ENCODE data around the gene TRIP12.
"Not testable (repeated sequence)": the region's sequence is repeated elsewhere in the genome, so short reads cannot be mapped to it uniquely, and the experiment has no call there.

TRIP12 gene

DNA sequence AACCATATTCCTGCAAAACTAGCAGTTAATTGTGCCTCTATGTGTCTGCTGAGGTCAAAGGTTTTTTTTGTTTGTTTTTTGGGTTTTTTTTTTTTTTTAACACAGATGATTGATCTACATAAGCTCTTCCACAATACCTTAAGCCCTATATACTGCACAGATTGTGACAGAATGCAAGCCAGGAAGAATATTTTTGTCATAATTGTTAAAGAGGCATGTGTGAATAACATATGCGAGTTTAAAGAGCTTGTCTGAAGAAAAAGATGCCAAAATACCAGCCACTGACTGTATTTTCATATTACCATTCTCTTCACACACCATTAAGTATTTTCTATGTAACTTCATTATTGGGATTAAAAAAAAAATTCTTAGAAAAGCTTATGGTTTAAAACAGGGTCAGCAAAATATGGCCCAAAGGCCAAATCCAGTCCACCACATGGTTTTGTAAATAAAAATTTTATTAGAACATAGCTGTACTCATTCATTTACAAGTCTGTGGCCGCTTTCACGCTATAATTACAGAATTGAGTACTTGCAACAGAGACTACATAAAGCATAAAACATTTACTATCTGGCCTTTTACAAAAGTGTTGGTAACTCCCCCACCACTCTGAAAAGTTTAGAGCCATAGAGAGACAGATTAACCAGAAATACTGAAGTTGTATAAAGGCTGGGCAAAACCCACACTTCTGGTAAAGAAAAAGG is 89.9 kb downstream of the TRIP12 start:
- no peak for DNase-seq (ENCODE audit: low read depth in 2 of 2)

- no peak for DNase-seq (ENCODE audit: low read depth in 2 of 2)
Measured at GRCh38 chr2:229825476-229825875, 96.3 kb downstream of the TRIP12 start.

DNA sequence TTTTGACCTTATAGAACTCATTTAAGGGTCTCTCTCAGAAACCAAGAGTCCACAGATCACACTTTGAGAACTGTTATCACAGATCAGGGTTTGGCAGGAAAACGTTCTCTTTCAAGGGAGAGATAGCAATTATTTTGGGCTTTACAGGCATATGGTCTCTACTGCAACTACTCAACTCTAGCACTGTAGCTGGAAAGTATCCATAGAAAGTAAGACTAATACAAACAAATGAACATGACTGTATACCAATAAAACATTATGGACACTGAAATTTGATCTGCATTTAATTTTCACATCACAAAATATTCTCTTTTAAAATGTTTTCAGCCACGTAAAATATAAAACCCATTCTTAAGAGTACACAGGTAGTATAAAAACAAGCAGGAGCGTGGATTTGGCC is 100.5 kb downstream of the TRIP12 start:
- no peak for DNase-seq (ENCODE audit: low read depth in 2 of 2)

DNA sequence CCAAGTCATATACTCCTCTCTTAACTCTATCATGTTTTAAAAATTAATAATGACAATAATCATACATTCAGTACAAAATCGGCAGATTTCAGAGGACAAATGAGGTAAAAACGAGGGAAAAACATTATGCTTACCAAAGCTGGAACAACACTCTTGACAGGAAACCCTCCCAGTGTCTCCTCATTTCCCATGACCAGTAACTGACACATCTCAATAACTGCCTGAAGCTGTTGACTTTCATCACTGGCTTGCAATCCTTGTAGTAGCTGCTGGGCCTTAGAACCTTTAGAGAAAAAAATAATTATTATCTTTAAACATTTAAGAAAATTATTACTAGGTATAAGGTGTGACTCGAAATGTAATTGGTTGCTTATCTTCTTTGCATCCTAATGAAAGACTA is 103.6 kb downstream of the TRIP12 start:
- no peak for DNase-seq (ENCODE audit: low read depth in 2 of 2)

- no peak for DNase-seq (ENCODE audit: low read depth in 2 of 2)
Measured at GRCh38 chr2:229815858-229816257, 106.0 kb downstream of the TRIP12 start.

DNA sequence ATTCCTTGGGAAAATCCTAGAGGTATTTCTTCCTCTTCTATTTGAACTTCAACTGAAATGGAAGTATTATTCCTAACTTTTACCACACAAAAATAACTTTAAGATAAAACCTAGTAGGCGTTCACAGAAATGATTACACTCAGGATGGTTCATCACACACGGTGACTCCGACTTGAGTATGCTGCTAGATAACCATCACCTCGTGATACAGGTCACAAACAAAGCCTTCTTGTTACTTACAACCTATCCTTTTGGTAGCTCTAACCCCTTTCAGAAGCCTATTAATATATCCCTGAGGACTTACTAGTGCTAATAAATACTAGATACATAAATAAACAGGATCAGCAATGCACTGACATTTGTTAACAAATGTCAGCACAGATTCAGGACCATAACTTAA is 106.5 kb downstream of the TRIP12 start:
- DNase-seq (ENCODE audit: low read depth in 2 of 2) = no peak

DNA sequence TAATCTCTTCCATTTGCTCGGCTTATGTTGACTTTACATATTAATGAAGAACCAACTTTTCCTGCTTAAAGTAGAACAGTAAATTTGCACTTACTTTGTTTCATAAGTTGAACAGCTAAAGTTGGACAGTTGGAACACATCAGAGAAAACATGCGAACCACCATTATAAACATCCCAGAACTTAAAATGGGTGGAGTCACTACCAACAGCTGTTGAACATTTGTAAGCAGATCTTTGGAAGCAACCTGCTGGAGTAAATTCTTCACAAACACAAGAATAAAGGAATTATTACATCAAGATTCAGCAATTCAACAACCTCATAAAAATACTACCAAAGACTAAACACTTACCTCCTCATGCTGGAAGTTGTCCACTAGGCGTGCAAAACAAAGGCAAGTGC is 111.0 kb downstream of the TRIP12 start:
- no peak for DNase-seq (ENCODE audit: low read depth in 2 of 2)

DNA sequence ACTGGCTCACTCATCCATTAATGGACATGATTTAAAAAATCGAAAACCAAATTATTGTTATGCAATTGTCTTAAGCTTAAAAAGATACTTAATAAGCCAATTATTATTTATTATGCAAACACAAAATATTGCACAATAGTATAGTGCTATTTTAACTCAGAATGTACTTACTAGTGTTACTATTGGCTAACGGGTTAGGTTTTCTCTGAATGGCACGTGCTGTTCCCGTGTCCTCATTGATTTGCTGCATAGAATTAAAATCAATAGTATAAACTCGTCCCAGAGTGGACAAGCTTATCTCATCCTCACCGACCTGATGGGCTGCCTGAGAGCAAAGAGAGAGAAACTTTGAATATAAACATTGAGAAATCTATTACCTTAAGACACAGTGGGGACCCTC is 116.2 kb downstream of the TRIP12 start:
- no peak for DNase-seq (ENCODE audit: low read depth in 2 of 2)

DNA sequence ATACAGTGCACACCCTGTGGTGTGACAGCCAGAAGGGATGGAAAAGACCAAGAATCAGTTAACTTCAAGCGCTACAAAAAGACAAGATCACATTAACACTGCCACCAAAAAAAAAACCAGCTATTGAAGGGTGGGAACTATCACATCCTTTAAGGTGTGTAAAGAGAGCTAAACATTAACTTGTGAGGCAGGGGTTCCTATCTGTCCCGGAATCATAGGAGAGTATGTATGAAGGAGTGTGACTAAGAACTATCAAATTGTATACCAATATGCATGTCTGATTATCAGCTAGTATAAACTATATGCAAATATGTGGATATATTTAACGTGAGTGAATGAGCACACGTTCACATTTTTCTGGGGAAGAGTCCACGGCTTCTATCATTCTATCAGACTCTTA is 119.0 kb downstream of the TRIP12 start:
- no peak for DNase-seq (ENCODE audit: low read depth in 2 of 2)

DNA sequence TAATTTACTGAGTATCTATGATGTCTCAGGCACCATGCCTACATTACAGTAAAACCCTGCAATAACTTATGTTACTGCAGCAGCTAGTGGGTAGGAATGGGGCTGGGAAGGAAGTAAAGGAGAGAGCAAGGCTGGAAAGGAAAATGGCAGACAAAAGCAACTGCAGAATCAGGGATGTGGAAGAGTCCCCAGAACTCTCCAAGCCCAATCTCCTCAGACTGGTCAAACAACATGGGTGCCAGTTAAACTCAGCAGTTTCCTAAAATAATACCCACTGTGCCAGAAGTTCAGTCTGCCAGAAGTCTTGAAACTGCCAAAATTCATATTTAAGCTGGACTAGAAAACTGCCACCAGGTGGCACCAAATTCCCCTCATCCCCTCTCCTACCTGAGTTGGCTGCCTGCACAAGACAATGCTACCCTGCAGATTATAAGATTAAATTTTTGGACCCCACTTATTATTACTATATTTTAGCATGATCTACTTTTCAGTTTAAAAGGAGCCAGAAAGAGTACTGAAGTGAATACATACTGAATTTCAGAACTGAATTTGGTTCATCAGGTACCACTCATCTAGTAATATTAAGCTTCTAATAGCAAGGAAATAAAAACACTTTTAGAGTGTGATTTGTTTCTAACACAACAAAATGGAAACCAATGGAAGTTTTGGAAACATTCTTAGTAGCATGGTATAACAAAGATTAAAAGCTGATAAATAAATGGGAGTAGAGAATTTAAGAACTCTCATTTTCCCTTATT is 120.6 kb downstream of the TRIP12 start:
- peak; percentile 62 to 63 for DNase-seq (ENCODE audit: low read depth in 2 of 2)

DNA sequence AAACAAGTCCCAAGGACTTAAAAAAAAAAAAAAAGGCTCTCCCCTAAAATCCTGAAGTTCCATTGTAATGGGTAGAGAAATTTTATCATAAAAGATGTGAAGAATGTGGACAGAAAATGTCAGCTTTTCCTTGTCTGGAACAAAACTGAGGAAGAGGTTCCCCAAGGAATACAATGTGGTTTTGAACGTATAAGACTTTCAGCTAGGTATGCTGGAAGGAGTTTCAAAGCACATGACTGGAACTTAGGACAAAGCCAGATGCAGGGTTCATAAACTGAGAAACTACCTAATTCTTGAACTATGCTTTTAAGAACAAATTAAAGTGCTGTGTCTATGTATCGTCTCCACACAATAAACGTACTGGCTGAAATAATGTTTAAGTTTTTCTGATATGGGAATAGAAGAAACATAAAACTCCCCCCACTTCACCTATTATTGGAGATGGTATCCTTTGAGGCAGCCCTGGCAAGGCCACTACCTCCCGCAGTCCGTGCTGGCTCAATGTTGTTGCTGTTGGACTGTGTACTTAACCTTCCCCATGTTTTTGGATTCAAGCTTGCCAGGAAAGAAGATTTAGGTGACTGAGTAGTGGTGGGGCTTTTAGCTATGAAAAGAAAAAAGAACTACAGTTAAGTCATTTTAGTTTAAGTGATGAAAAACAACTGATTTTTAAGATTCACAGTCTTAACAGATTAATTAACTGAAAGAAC is 123.2 kb downstream of the TRIP12 start:
- DNase-seq (ENCODE audit: low read depth in 2 of 2) = no peak

- DNase-seq (ENCODE audit: low read depth in 2 of 2) = no peak
Measured at GRCh38 chr2:229795058-229795457, 126.8 kb downstream of the TRIP12 start.

- DNase-seq (ENCODE audit: low read depth in 2 of 2) = no peak
Measured at GRCh38 chr2:229794636-229795035, 127.2 kb downstream of the TRIP12 start.

- DNase-seq (ENCODE audit: low read depth in 2 of 2) = not testable (repeated sequence)
Measured at GRCh38 chr2:229786289-229786688, 135.5 kb downstream of the TRIP12 start.

DNA sequence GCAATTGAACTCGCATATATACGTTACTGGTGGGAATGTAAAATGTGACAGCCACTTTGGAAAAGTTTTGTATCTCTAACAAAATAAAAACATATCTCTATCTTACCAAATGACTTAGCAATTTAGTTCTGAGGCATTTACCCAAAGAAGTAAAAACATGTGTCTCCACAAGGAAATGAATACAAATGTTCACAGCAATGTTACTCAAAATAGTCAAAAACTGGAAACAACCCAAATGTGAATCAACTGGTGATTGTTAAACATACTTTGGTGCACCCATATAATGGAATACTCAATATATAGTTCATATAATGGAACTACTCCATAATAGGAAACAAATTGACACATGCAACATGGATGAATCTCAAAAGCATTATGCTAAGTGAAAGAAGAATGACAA is 137.0 kb downstream of the TRIP12 start:
- DNase-seq (ENCODE audit: low read depth in 2 of 2) = no peak

DNA sequence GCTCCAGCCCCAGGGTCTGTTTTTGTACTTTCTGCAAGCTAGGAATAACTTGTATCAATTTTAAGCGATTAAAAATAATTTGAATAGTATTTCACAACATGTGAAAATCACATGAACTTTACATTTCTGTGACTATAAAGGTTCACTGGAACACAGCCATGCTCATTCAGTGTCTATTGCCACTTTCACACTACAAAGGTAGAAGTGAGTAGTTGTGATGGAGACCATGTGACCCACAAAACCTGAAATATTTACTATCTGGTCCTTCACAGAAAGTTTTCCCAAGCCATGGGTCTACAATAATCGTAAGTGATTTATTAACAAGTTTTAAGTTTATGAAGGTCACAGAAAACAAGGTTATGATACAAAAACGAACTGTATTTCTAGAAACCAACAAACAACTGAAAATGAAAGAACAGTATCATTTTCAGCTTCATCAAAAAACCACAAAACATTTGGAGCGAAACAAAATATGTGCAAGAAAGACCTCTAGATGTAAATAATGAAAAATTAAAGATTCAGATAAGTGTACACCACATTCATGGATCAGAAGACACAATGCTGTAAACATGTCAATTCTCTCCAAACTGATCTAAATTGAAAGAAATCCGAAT is 138.6 kb downstream of the TRIP12 start:
- DNase-seq (ENCODE audit: low read depth in 2 of 2) = no peak

DNA sequence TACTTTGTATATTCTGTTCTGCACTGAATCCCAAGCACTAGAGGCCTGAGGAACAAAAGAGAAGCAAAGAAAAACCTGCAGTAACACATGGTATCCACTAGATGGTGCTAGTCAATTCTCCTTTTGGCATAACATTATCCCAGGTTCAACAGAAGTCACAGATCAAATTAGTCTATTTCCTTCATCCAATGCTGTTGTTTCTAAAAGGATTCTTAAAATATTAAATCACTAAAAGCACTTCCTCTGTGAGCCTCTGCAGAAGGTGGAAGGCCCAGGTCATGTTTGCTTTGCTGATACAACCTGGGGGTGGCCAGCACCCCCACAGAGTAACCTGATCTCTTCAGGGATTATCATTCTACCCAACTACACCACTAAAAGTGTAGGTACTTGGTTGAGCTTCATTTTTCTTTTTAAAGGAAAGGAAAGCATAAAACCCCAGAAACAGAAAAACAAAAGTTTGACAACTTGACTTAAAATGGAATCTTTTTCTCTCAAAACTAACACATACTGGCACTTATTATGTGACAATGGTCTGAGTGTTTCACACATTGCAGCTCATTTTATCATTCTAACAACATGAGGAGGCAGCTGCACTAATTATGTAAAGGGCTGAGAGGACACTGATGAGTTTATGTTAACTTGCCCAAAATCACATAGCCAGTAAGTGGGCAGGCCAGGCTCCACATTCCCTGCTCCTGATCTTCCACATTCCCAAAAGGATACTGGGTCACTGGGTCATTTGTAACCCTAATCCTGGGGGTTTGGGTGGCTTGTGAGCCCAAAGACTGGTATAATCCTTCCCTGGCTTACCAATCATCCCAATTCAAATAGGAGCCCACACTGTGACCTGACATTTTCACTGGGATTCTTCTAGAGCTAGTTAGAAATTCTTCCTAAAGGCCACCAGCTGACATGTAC is 140.7 kb downstream of the TRIP12 start:
- DNase-seq (ENCODE audit: low read depth in 2 of 2) = no peak

DNA sequence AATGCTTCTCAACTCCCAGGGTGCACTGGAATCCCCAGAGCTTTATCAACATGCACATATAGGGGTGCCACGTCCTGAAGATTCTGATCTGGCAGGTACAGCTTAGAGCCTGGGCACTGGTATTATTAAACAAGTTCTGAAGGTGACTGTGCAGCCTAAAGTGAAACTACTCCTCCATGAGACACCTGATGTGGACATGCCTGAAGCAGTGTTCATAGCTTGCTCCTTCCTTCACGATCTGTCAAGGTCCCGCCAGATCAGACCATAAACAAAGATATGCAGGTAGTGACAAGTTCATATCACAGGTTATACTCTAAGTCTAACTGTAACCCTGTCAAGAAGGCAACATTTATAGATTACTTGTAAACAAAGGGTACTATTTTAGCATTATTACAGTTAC is 142.2 kb downstream of the TRIP12 start:
- no peak for DNase-seq (ENCODE audit: low read depth in 2 of 2)

DNA sequence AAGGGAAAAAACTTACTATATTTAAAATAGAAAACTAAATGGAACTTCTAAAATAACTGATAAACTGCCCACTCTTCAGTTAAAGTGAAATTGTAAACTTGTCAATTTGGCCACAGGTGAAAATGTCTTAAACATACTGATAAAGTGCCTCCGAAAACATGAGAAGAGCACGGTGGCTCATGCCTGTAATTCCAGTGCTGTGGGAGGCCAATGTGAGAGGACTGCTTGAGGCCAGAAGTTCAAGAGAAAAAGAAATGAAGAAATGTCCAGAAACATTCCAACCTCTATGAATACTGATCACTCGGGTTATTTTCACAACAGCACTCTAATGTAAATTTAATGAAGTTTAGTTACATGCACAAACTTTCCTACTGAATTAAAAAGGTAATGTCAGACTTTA is 144.1 kb downstream of the TRIP12 start:
- no peak for DNase-seq (ENCODE audit: low read depth in 2 of 2)

GRCh38 chr2:229775614-229776313 is 146.0 kb downstream of the TRIP12 start:
- DNase-seq (ENCODE audit: low read depth in 2 of 2) = no peak

- no peak for DNase-seq (ENCODE audit: low read depth in 2 of 2)
Measured at GRCh38 chr2:229774237-229774636, 147.6 kb downstream of the TRIP12 start.

Measured in activated CD4-positive, alpha-beta T cell treated with anti-CD3 and anti-CD28 coated beads for 24 hours (primary cell).